ENCODE measurements around the gene HNRNPH2.

DNA sequence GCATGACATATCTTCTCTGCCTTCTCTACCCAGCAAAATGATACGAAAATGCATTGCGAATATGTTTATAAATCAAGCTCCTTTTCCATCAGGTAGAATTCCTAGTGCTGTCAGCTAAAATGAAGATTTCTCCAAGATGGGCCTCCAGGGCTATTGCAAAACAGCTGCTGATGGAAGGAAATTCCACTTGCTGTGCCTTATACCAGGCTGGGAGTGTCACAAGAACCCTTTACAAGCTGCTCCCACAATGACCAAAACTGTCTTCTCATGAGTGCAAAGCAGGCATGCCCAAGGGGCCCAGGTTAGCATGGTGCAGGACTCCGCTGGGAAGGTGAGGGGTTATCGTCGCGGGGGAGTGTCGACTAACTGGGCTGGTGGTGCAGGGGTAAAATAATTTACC is 8.7 kb downstream of the HNRNPH2 start:
- TF ChIP-seq CTCF (conservative IDR thresholded peaks at IDR 0.05): no peak
- TF ChIP-seq EZH2 (IDR thresholded peaks at IDR 0.05; ENCODE audit: low read depth): no peak

All from PC-9 (cell line).